Large intestine (tissue), 3 donors: ENCODE measurements around the gene CXCL1. TPM values are rescaled to one million over a fixed set of nuclear protein-coding genes. Genes with fewer than 3 reads are reported as not detected.

ENCODE experiments used
- DNase-seq, 2 donors: peaks; one replicate each; pipeline versions ENCODE4 v3.0.0 to v3.0.0-alpha.2; 2013
- H3K27ac ChIP-seq: one replicate; pipeline ENCODE4 v1.5.1; 2013; ENCODE audit warnings: low read length
- H3K27me3 ChIP-seq: 2 replicates; pipeline ENCODE4 v1.6.1; 2013; ENCODE audit warnings: low read length; ENCODE audit not compliant: control insufficient read depth, insufficient read depth
- H3K36me3 ChIP-seq: 2 replicates; pipeline ENCODE4 v1.6.1; 2013; ENCODE audit warnings: low read length; ENCODE audit not compliant: control insufficient read depth, insufficient read depth
- H3K4me1 ChIP-seq: one replicate; pipeline ENCODE4 v1.6.1; 2013; ENCODE audit warnings: low read length; ENCODE audit not compliant: control insufficient read depth, insufficient read depth
- H3K4me3 ChIP-seq: one replicate; pipeline ENCODE4 v1.5.1; 2013; ENCODE audit warnings: low read length
- H3K9me3 ChIP-seq: one replicate; pipeline ENCODE4 v1.6.1; 2013; ENCODE audit warnings: mild to moderate bottlenecking, low read depth, low read length, moderate library complexity; ENCODE audit not compliant: control insufficient read depth
- WGBS: methylation state at CpG from one replicate; pipeline ENCODE4 v1.1.5; 2013; ENCODE audit warnings: low lambda C conversion rate; ENCODE audit not compliant: insufficient coverage; 5-methylcytosine and 5-hydroxymethylcytosine counted together
- polyA plus RNA-seq: library from polyadenylated mRNA; unstranded; fragments of 120-200 nt; gene quantifications from one replicate; pipeline ENCODE4 v1.2.1, GENCODE V29; 2013

The CXCL1 gene
- polyA plus RNA-seq, 1 donor, result 4.3 TPM

DNA sequence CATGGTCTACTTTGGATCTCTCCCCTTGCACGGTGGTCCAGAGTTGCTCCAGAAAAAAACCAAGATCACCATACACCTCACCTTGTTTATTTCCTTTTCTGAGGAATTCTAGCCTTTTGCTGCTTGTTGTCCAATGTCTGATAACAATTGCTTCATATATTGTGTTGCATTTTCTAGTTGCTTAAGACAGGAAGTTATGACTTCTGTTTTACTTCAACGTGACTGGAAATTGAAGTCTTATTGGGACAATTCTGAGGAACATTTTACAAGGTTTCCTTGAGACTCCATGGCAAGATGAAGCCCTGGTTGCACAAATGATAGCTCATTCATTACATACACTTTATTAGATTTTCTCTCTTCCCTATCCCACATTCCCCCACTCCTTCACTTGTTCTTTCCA lies 5.2 kb downstream of the CXCL1 start:
- no peaks in the 10 kb centered on the region for H3K9me3 ChIP-seq
- H3K27me3 ChIP-seq, result no peaks in the 10 kb centered on the region
- no peak overlapping the region for H3K27ac ChIP-seq
- 83% methylated on average over 2 of the region's 2 CpGs for WGBS
- DNase-seq, result no peak
- no peaks in the 10 kb centered on the region for H3K4me1 ChIP-seq
- H3K4me3 ChIP-seq, result no peak overlapping the region
- H3K36me3 ChIP-seq, result no peaks in the 10 kb centered on the region

DNA sequence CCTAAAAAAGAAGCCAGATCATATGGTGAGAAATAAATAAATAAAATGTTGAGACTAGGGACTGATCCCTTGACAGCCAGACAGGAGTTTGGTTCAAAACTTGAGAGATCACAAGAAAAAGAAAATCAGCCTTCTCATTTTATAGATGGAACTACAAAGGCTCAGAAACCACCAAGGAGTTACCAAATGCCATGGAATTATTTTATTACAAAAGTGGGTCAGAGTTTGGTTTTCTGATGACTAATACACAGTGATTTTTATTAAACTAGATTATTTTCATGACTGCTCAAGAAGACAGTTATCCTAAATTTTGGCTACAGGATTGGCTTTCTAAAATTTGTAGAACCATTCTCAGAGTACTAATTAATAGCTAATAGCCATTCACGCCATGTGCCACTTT lies 6.2 kb downstream of the CXCL1 start:
- no CpG with 5 or more reads among the region's 1 CpG for WGBS
- no peak for DNase-seq
- Histone ChIP-seq H3K4me1 (no peaks in the 10 kb centered on the region), H3K9me3 (no peaks in the 10 kb centered on the region), H3K36me3 (no peaks in the 10 kb centered on the region), H3K27me3 (no peaks in the 10 kb centered on the region), H3K4me3 (no peak overlapping the region), H3K27ac (no peak overlapping the region)

DNA sequence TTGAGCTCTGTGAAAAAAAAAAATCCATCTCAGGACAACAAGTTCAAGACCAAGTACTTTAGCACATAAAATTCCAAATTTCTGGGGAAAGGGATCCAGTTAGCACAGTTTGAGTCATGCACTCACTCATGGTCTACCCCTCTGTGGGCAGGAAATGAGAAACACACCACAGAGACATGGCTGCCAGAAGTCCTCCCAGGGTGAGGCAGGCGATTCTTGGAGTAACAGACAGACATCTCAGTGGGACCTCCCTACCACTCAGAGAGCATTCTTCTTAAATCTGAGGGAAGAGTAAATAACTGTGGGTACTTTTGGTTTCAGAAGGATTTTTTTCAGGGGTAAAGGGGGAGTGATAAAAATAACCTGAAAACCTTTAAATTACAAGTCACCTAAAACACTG lies 14.1 kb downstream of the CXCL1 start:
- H3K36me3 ChIP-seq, result no peaks in the 10 kb centered on the region

DNA sequence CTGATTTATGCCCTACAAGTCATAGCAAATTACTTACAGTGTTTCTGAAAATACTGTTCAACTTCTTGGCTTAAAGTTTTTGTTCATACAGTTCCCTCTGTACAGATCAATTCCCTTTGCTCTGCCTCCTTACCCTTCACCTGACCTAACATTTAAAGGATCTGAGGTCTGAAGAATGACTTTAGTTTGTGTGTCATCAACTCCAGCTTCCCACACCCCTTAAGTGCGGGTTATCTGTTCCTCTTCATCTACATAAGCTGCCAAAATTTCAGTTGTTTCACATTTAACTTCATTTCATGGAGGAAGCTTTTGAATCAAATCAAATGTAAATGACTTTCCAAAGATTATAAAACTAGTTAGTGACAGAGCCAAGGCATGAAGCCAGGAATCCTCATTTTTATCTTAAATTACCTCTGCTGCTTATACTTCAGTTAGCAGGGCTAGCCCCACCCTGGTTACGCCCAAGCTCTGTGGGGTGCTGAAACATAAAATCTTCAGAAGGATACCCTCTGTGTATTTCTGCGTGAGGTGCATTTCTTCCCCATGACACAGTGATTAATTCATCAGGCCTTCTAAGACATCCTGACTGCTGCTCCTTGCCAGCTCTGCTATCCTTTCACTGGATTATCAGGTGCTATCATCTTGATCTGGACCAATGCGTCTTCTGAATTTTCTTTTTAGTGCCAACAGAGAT lies 16.5 kb downstream of the CXCL1 start:
- Histone ChIP-seq H3K4me3 (no peak overlapping the region), H3K9me3 (no peaks in the 10 kb centered on the region), H3K36me3 (no peaks in the 10 kb centered on the region), H3K27me3 (no peaks in the 10 kb centered on the region), H3K4me1 (no peaks in the 10 kb centered on the region), H3K27ac (no peak overlapping the region)
- DNase-seq, result no peak
- WGBS, result 80% methylated on average over 2 of the region's 4 CpGs

More for the DNA sequence above, 14.1 kb downstream of the CXCL1 start:
- no peaks in the 10 kb centered on the region for H3K9me3 ChIP-seq
- no peaks in the 10 kb centered on the region for H3K27me3 ChIP-seq
- no peak for DNase-seq
- H3K4me3 ChIP-seq, result no peak overlapping the region
- H3K4me1 ChIP-seq, result no peaks in the 10 kb centered on the region
- no CpG with 5 or more reads among the region's 1 CpG for WGBS
- no peak overlapping the region for H3K27ac ChIP-seq

DNA sequence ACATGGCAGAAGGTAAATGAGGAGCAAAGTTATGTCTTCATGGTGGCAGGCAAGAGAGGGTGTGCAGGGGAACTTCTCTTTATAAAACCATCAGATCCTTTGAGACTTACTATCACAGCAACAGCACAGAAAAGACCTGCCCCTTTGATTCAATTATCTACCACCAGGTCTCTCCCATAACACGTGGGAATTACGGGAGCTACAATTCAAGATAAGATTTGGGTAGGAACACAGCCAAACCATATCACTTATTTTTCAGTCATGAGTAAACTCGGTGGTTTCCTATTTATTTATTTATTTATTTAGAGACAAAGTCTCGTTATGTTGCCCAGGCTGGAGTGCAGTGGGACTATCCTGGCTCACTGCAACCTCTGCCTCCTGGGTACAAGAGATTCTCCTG lies 22.1 kb downstream of the CXCL1 start:
- DNase-seq, result no peak
- Histone ChIP-seq H3K36me3 (no peaks in the 10 kb centered on the region), H3K27me3 (no peaks in the 10 kb centered on the region), H3K9me3 (no peaks in the 10 kb centered on the region), H3K4me1 (peaks cover 13% of the 10 kb centered on the region), H3K27ac (no peak overlapping the region), H3K4me3 (no peak overlapping the region)
- WGBS, result no CpG with 5 or more reads among the region's 4 CpGs

DNA sequence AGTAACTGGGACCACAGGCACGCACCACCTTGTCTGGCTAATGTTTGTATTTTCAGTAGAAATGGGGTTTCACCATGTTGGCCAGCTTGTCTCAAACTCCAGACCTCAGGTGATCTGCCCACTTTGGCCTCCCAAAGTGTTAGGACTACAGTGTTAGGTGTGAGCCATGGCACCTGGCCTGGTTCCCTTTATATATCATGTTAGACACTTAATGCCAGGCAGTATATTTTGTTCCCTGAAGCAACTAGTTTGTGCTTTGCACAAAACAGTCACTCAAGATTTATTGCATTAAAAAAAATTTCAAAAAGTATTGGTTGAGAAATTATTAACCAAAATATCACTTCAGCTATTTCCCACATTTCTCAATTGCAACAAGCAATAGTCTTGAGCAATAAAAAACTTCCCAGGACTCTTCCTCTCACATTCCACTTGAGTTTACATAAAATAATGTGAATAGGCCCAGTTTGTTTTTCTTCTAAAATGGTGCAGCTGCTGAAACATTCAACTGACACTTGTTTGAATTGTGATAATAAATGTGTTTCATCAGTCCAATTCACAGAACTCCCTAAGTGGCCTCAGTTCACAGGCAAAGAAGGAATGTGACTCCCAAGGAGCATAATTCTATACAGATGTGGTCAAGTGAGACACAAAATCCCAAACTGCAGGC lies 22.7 kb downstream of the CXCL1 start:
- H3K27ac ChIP-seq, result peak overlapping the region; percentile 51
- H3K27me3 ChIP-seq, result no peaks in the 10 kb centered on the region
- H3K4me1 ChIP-seq, result peaks cover 13% of the 10 kb centered on the region
- DNase-seq, result peak in 1 of 2 donors; percentile 42
- WGBS, result no CpG with 5 or more reads among the region's 1 CpG
- H3K36me3 ChIP-seq, result no peaks in the 10 kb centered on the region
- H3K4me3 ChIP-seq, result no peak overlapping the region
- no peaks in the 10 kb centered on the region for H3K9me3 ChIP-seq

DNA sequence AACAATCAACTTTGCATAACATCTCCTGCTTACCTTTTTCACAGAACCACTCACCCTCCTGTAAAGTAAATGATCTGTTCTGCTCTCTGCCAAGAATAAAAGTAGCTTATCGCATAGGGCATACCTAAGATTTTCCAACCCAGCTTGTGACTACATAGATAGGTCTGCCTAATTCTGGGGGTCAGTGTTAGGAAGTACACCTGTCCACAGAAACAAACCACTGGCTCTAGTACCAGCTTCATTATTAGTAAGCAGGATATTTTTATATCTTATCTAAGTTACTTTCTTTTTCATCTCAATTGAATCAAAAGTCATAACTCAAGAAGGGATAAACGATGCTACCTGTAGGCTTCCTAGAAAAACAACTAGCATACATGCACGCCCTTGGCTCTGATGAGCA lies 23.8 kb downstream of the CXCL1 start:
- no peaks in the 10 kb centered on the region for H3K9me3 ChIP-seq
- WGBS, result no CpG with 5 or more reads among the region's 3 CpGs
- H3K4me3 ChIP-seq, result no peak overlapping the region
- H3K27me3 ChIP-seq, result no peaks in the 10 kb centered on the region
- no peaks in the 10 kb centered on the region for H3K36me3 ChIP-seq
- DNase-seq, result no peak
- H3K27ac ChIP-seq, result no peak overlapping the region
- H3K4me1 ChIP-seq, result peaks cover 13% of the 10 kb centered on the region

DNA sequence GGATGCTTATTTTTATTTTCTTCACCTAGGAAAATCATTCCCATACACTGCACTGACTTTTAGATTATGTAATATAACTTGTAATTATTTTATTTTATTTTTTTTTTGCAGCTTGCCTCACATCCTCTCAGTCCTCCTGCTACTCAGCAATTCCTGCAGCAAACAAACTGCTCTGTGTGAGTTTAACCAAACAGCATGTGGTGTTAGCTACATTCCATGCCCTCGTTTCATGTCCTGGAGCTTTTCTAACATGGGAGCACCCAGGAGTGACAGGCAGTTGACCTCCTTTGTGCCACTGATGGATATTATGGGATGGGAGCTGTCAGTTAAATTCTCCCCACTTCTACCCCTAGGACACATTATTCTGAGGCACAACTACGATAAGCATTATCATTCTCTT lies 24.8 kb downstream of the CXCL1 start:
- no peak for DNase-seq
- WGBS, result no CpG with 5 or more reads among the region's 2 CpGs
- no peak overlapping the region for H3K4me3 ChIP-seq

DNA sequence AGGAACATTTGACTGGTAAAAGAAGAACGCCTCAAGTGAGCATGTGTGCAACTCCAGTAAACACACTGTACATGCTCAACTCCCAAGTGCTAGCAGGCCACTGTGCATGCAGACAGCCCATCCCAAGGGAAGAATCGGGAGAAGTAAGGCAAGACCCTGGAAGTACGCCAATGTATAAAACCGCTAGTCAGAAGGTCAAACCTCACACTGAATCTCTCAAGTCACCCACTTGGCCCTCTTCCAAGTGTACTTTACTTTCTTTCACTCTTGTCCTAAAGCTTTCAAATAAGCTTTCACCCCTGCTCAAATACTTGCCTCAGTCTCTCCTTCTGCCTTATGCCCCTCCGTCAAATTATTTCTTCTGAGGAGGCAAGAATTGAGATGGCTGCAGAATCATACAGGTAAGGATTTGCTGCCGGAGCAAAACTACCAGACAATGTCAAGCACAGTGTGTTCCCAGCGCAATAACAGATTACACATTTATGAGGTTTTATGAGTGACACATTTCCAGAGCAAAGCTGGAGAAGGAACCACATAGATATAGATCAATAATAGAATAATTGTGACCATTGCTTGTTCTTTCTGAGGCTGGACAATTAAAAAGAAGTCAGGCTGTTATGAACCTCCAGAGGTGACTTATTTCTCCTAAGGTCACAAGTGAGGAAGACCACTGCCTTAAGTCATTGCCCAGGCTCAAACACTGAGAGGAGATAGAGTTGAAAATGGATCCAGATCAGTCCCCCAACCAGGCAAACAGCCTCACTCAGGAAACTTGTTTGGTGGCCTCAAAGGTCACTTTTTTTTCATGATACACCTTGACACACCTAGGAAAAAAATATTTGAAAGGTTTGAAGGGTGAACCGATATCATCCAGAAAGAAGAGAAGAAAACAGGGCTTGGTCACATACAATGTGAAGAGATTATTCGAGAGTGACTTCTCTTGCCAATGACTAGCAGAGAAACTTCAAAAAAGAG lies 26.3 kb downstream of the CXCL1 start:
- no peaks in the 10 kb centered on the region for H3K9me3 ChIP-seq
- H3K27me3 ChIP-seq, result no peaks in the 10 kb centered on the region
- peak overlapping the region; percentile 18 for H3K27ac ChIP-seq
- H3K4me3 ChIP-seq, result no peak overlapping the region
- DNase-seq, result peak in 1 of 2 donors; percentile 63
- 53% methylated on average over 2 of the region's 9 CpGs for WGBS
- peaks cover 13% of the 10 kb centered on the region for H3K4me1 ChIP-seq
- no peaks in the 10 kb centered on the region for H3K36me3 ChIP-seq

More for the DNA sequence above, 24.8 kb downstream of the CXCL1 start:
- H3K27ac ChIP-seq, result no peak overlapping the region
- H3K4me1 ChIP-seq, result peaks cover 13% of the 10 kb centered on the region
- H3K9me3 ChIP-seq, result no peaks in the 10 kb centered on the region
- H3K27me3 ChIP-seq, result no peaks in the 10 kb centered on the region
- no peaks in the 10 kb centered on the region for H3K36me3 ChIP-seq

DNA sequence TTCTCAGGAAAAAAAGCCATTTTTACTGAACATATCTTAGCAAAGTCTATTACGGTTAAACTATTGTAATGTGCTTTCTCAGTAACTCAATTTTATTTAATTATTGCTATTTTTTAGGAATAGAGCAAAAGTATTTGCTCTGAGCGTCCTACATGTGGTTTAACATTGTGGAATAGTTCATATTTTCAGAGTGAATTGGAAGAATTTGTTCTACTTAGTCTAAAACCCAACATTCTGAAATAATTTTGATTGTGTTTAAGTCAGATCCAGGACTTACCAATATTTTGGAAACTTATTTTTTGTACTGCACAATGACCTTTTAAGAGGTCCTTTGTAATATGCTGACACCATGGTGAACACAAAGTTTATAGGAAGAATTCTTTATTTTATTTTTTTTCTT lies 27.2 kb downstream of the CXCL1 start:
- WGBS, result 100% methylated on average over 2 of the region's 2 CpGs
- Histone ChIP-seq H3K9me3 (no peaks in the 10 kb centered on the region), H3K36me3 (no peaks in the 10 kb centered on the region), H3K27ac (no peak overlapping the region), H3K27me3 (no peaks in the 10 kb centered on the region), H3K4me1 (peaks cover 13% of the 10 kb centered on the region), H3K4me3 (no peak overlapping the region)
- DNase-seq, result no peak
